HepG2 (cell line): Measurements from ENCODE around the gene PRKCI. TPM values are rescaled to one million over a fixed set of nuclear protein-coding genes. Genes with fewer than 3 reads are reported as not detected.
"Not testable (repeated sequence)": the region's sequence is repeated elsewhere in the genome, so short reads cannot be mapped to it uniquely, and the experiment has no call there.

Source experiments
- ATAC-seq: fragments of 200-7000 bp; cut with Tn5 transposase; 3 replicates; pipeline ENCODE4 v1.9.1; 2020; ENCODE audit warnings: mild to moderate bottlenecking, moderate library complexity
- BruUV-seq: library from RNA; stranded (reverse); fragments of 400-500 nt; replicated peaks from 2 replicates; lab custom pipeline; 2021; lab: Mats Ljungman, UMichigan
- CTCF ChIA-PET: fragments of 300-600 bp; formaldehyde crosslinking; extraction: SDS; loops from one replicate; lab custom pipeline; 2021; ENCODE audit warnings: low total read pairs, inconsistent platforms, low intra/inter-chr PET ratio; lab: Yijun Ruan, JAX
- POLR2A ChIA-PET: fragments of 350-600 bp; sonication (Branson Sonifier 250); formaldehyde crosslinking; loops from one replicate; lab custom pipeline; 2020; ENCODE audit warnings: antibody characterized with exemption, inconsistent platforms; lab: Yijun Ruan, JAX
- DNase-seq: peaks from one replicate; pipeline ENCODE4 v3.0.0-alpha.2; 2015; ENCODE audit warnings: low spot score
- FAIRE-seq: peaks from 3 replicates; lab custom pipeline; 2011; peaks lifted over from hg19 to GRCh38; lab: Jason Lieb, UNC
- H2AFZ ChIP-seq: one replicate; pipeline ENCODE4 v1.6.1; 2011; ENCODE audit warnings: low read length, inconsistent platforms
- H3K27ac ChIP-seq: fragments of 300-600 bp; 3 replicates; pipeline ENCODE4 v1.8.0; 2011; ENCODE audit warnings: mixed run types, mild to moderate bottlenecking, mixed read lengths, low read length, inconsistent platforms; ENCODE audit not compliant: insufficient read depth; ENCODE audit errors: extremely low read length
- H3K27me3 ChIP-seq, 2 experiments: fragments of 200-600 bp in 1 of 2; 2 replicates in 1 of 2; 3 replicates in 1 of 2; pipeline versions ENCODE4 v1.6.0 to v1.8.0; 2011; ENCODE audit warnings: low read length in 2 of 2, mild to moderate bottlenecking in 2 of 2, moderate library complexity in 2 of 2, inconsistent platforms in 1 of 2; ENCODE audit not compliant: insufficient read depth in 2 of 2, control insufficient read depth in 1 of 2
- H3K36me3 ChIP-seq, 2 experiments: fragments of 200-600 bp in 1 of 2; replicated peaks in 1 of 2; 2 replicates in 1 of 2; 3 replicates in 1 of 2; pipeline versions ENCODE4 v1.5.1 to v1.8.0; 2011; ENCODE audit warnings: low read length in 2 of 2, inconsistent platforms in 1 of 2; ENCODE audit not compliant: insufficient read depth in 2 of 2, control insufficient read depth in 1 of 2
- H3K4me1 ChIP-seq: 2 replicates; pipeline ENCODE4 v1.5.1; 2012; ENCODE audit warnings: low read length, inconsistent platforms; ENCODE audit not compliant: insufficient read depth
- H3K4me2 ChIP-seq: 2 replicates; pipeline ENCODE4 v1.6.0; 2011; ENCODE audit warnings: low read depth, low read length, inconsistent platforms
- H3K4me3 ChIP-seq, 3 experiments: fragments of 200-600 bp in 1 of 3; sonication (generic), shearing (Covaris generic) in 1 of 3; replicated peaks in 1 of 3; 2 replicates each; pipeline ENCODE4 v1.5.1; 2011 to 2016; ENCODE audit warnings: low read length in 3 of 3, inconsistent platforms in 2 of 3, low read depth in 2 of 3, mild to moderate bottlenecking in 2 of 3, control low read depth in 1 of 3, mixed read lengths in 1 of 3; ENCODE audit not compliant: insufficient read depth in 1 of 3
- H3K79me2 ChIP-seq: one replicate; pipeline ENCODE4 v1.6.1; 2011; ENCODE audit warnings: low read length, inconsistent platforms; ENCODE audit not compliant: insufficient read depth
- H3K9ac ChIP-seq: 2 replicates; pipeline ENCODE4 v1.6.0; 2011; ENCODE audit warnings: mild to moderate bottlenecking, low read depth, low read length, inconsistent platforms; ENCODE audit not compliant: insufficient read depth
- H3K9me3 ChIP-seq: 2 replicates; pipeline ENCODE4 v1.5.1; 2012; ENCODE audit warnings: mild to moderate bottlenecking, low read length
- H4K20me1 ChIP-seq: 2 replicates; pipeline ENCODE4 v1.6.0; 2011; ENCODE audit warnings: inconsistent platforms, mild to moderate bottlenecking, low read length, moderate library complexity; ENCODE audit not compliant: insufficient read depth
- GFI1 ChIP-seq: sonication (generic); formaldehyde crosslinking; IDR thresholded peaks from 2 replicates; pipeline ENCODE4 v1.5.0; 2020; ENCODE audit warnings: missing genetic modification reagents, mild to moderate bottlenecking, borderline replicate concordance
- ZBTB33 ChIP-seq: sonication (generic); formaldehyde crosslinking; IDR thresholded peaks from 2 replicates; pipeline ENCODE4 v1.4.0; 2020; ENCODE audit warnings: missing genetic modification reagents
- ZNF770 ChIP-seq: sonication (generic); formaldehyde crosslinking; IDR thresholded peaks from 2 replicates; pipeline ENCODE4 v1.5.0; 2020; ENCODE audit warnings: mild to moderate bottlenecking, missing genetic modification reagents
- WGBS: methylation state at CpG from one replicate; pipeline ENCODE4 v1.1.6; 2017; ENCODE audit warnings: low lambda C conversion rate; 5-methylcytosine and 5-hydroxymethylcytosine counted together
- in situ Hi-C: cut with HindIII; loops from 2 replicates; pipeline ENCODE4 v1.10.0; 2017; ENCODE audit warnings: low pct_unique_long_range_greater_than_20kb; ENCODE audit not compliant: extremely low pct_ligation_motif_present
- intact Hi-C: fragments of 100-400 bp; cut with micrococcal nuclease; formaldehyde crosslinking; loops from one replicate; pipeline ENCODE4 v1.10.0; 2022; ENCODE audit not compliant: unreplicated experiment
- polyA plus RNA-seq, 8 experiments: library from polyadenylated mRNA; depleted of rRNA in 3 of 8; stranded (reverse) in 7 of 8; unstranded in 1 of 8; fragments of >200 nt; fragmentation: Illumina TruSeq in 4 of 8; extraction: Trizol in 4 of 8; gene quantifications; 2 replicates each; pipeline versions ENCODE4 v1.2.1 to v1.2.3, GENCODE V29; 2011 to 2016; ENCODE audit warnings: low read depth in 4 of 8, missing spikeins in 1 of 8, mixed read lengths in 1 of 8; ENCODE audit not compliant: insufficient read depth in 1 of 8
- total RNA-seq, 5 experiments: library from RNA; depleted of rRNA; stranded (reverse); fragments of >200 nt; fragmentation: Illumina TruSeq; extraction: Trizol; gene quantifications; 2 replicates each; pipeline ENCODE4 v1.2.3, GENCODE V29; 2016; ENCODE audit warnings: low read depth in 1 of 5

PRKCI gene
- total and polyA plus RNA-seq, 2 of the 13 experiments (the other 11 are each of a cell fraction or from before 2014, with no cell fraction given) = 17.2 to 30.4 TPM

- Histone ChIP-seq H3K4me1 (peaks cover 26% of the 10 kb centered on the region), H3K4me2 (peak overlapping the region; percentile 60; the same call in 1 of the 2 replicates), H3K4me3 (peak overlapping the region in 1 of 3 experiments; percentile 30; a peak in 1 of 6 replicates)
- CTCF ChIA-PET, H3K9ac ChIP-seq, H3K9me3 ChIP-seq, BruUV-seq, H2AFZ ChIP-seq, H3K27me3 ChIP-seq, H3K79me2 ChIP-seq: not testable (repeated sequence)
- intact Hi-C loops = loop anchor here (5.0 kb wide), 1 partner anchor 82 kb away; no protein-coding TSS in a partner anchor
- TF ChIP-seq ZBTB33 (CRISPR knock-in tag) (peak; percentile 76), GFI1 (CRISPR knock-in tag) (0 out of 2 replicates have a peak, but pooled peaks have one; percentile 34), ZNF770 (CRISPR knock-in tag) (peak; percentile 51; the same call in 1 of the 2 replicates)
- TF ChIP-seq, all 625 proteins: peak for 3; not testable (repeated sequence) for 622
- FAIRE-seq, H4K20me1 ChIP-seq, in situ Hi-C loops, DNase-seq, ATAC-seq: not testable (repeated sequence)
- 83% methylated on average over 8 of the region's 8 CpGs for WGBS
- peak overlapping the region; percentile 45 for H3K27ac ChIP-seq
- peaks cover 2 to 31% of the 10 kb centered on the region in 2 experiments; a peak in 3 of 5 replicates for H3K36me3 ChIP-seq
- POLR2A ChIA-PET = interaction anchor here (0.6 to 1.1 kb wide), 3 partner anchors 12 to 1613 kb away, joined by 3 to 4 read pairs (median 3); partner anchors contain the start of gene RPL22L1
Measured at GRCh38 chr3:170269673-170270254, 47.5 kb downstream of the PRKCI start.
